ENCODE data around the gene CXCL11.

CXCL11 gene

DNA sequence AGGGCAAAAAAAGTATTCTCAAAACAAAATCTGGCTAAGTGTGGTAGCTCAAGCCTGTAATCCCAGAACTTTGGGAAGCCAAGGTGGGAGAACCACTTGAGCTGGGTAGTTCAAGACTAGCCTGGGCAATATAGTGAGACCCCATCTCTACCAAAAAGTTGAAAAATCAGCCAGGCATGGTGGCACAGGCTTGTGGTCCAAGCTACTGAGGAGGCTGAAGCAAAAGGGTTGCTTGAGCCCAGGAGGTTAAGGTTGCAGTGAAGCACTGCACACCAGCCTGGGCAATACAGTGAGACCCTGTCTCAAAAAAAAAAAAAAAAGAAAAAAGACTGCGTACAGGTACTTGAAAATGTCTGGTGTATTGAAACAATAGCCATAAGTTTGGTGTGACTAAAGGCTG is 43.4 kb downstream of the CXCL11 start:
- H3K4me3 ChIP-seq (ENCODE audit: low read depth, low read length), result no peak overlapping the region
- TF ChIP-seq, protein P1, sequence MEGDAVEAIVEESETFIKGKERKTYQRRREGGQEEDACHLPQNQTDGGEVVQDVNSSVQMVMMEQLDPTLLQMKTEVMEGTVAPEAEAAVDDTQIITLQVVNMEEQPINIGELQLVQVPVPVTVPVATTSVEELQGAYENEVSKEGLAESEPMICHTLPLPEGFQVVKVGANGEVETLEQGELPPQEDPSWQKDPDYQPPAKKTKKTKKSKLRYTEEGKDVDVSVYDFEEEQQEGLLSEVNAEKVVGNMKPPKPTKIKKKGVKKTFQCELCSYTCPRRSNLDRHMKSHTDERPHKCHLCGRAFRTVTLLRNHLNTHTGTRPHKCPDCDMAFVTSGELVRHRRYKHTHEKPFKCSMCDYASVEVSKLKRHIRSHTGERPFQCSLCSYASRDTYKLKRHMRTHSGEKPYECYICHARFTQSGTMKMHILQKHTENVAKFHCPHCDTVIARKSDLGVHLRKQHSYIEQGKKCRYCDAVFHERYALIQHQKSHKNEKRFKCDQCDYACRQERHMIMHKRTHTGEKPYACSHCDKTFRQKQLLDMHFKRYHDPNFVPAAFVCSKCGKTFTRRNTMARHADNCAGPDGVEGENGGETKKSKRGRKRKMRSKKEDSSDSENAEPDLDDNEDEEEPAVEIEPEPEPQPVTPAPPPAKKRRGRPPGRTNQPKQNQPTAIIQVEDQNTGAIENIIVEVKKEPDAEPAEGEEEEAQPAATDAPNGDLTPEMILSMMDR (IDR thresholded peaks at IDR 0.05; ENCODE audit: insufficient read depth, low read depth, low read length, missing control alignments), result no peak
- no peak for DNase-seq (ENCODE audit: low read depth)

DNA sequence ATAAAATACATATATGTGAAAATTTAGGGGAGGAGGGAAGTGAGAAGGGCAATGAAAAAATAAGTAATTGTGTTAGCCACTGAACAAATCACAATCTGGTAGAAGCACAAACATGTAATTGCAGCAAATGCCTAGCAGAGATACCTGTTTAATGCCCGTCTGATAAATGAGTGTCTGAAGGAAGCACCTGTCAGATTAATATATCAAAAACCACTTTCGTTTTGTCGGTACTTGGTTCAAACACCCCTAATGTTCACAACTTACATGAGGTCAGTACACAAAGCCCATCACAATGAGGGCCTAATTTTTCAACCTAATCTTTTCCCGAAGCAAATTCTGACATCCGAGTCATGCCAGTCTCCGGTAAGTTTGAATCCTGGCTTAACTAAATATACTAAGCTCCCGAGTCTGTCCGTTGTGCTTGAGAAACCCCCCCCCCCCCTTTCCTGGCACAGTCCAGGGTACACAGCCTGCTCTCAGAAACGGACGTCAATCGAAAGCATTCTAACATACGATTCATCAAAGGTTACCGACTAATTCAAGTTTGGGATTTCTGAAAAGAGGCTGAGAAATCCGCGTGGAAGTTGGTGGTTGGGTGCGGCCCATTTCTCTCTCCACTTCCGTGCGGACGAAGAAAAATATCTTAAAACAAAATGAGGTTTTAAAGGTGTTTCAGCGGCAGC is 45.9 kb downstream of the CXCL11 start:
- DNase-seq (ENCODE audit: low read depth), result peak; percentile 6
- peak overlapping the region; percentile 88 for H3K4me3 ChIP-seq (ENCODE audit: low read depth, low read length)
- TF ChIP-seq, protein P1 (IDR thresholded peaks at IDR 0.05; ENCODE audit: insufficient read depth, low read depth, low read length, missing control alignments), result no peak

DNA sequence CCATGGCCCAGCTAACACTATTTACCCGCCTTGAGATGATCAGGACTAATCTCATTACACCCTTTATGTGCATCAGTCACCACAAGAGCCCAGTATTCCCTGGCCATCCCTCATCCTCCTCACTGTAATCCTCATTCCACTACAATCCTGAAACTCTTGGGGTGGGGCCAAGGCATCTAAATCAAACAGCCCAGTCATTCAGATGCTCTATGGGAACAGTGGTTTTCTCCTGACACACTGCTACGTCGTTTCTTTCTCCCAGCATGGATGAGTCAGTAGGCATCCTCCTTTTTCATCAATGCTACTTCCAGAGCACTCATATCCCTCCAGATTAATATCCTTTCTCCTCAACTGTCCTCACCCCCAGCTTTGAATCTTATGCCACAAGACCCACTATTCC is 50.8 kb downstream of the CXCL11 start:
- DNase-seq (ENCODE audit: low read depth), result no peak
- TF ChIP-seq, protein P1 (IDR thresholded peaks at IDR 0.05; ENCODE audit: insufficient read depth, low read depth, low read length, missing control alignments), result no peak
- H3K4me3 ChIP-seq (ENCODE audit: low read depth, low read length), result no peak overlapping the region

Measured in GM12865 (cell line).